Stimulated activated CD8-positive, alpha-beta memory T cell treated with anti-CD3 and anti-CD28 coated beads, Interleukin-7, amount 100 ng/mL, for 48 hours (primary cell): ENCODE data around the gene LMTK3.

Source experiments
- DNase-seq, 2 donors: peaks; one replicate each; pipeline ENCODE4 v3.0.0-alpha.2; 2020; ENCODE audit warnings: low read depth in 1 of 2; ENCODE audit errors: extremely low read depth in 1 of 2

The LMTK3 gene

GRCh38 chr19:48473161-48473966 lies 38.3 kb downstream of the LMTK3 start:
- DNase-seq, result no peak

GRCh38 chr19:48471836-48472235 lies 39.8 kb downstream of the LMTK3 start:
- DNase-seq, result no peak

GRCh38 chr19:48470856-48471255 lies 40.8 kb downstream of the LMTK3 start:
- DNase-seq, result no peak

- DNase-seq, result no peak
These were observed 41.5 kb downstream of the LMTK3 start for GRCh38 chr19:48469934-48470680.

- peak; percentile 53 to 65 for DNase-seq
These were observed 42.2 kb downstream of the LMTK3 start, which contains the start of gene CYTH2 for GRCh38 chr19:48469289-48469881. TSS of gene CYTH2 (plus strand) at chr19:48469369. CDS start at chr19:48469508, 139 bp downstream.

- DNase-seq, result peak; percentile 99
These were observed 42.8 kb downstream of the LMTK3 start for GRCh38 chr19:48468772-48469288.

- DNase-seq, result no peak
These were observed 44.9 kb downstream of the LMTK3 start for GRCh38 chr19:48466561-48467325.

- no peak for DNase-seq
These were observed 46.4 kb downstream of the LMTK3 start for GRCh38 chr19:48465215-48465614.

- DNase-seq, result no peak
These were observed 49.5 kb downstream of the LMTK3 start for GRCh38 chr19:48461982-48462655.

GRCh38 chr19:48461651-48461981 lies 50.0 kb downstream of the LMTK3 start:
- DNase-seq, result no peak

- no peak for DNase-seq
These were observed 53.6 kb downstream of the LMTK3 start for GRCh38 chr19:48458016-48458415.

GRCh38 chr19:48456864-48457263 lies 54.8 kb downstream of the LMTK3 start:
- no peak for DNase-seq

- no peak for DNase-seq
These were observed 55.6 kb downstream of the LMTK3 start for GRCh38 chr19:48455908-48456562.

- no peak for DNase-seq
These were observed 56.3 kb downstream of the LMTK3 start, which contains the start of gene KCNJ14 for GRCh38 chr19:48455171-48455907. TSS of gene KCNJ14 (plus strand) at chr19:48455574. CDS start at chr19:48461725, 6,151 bp downstream.

GRCh38 chr19:48454150-48454730 lies 57.4 kb downstream of the LMTK3 start:
- no peak for DNase-seq

- DNase-seq, result no peak
These were observed 59.1 kb downstream of the LMTK3 start for GRCh38 chr19:48452289-48453190.

GRCh38 chr19:48451624-48452023 lies 60.0 kb downstream of the LMTK3 start:
- no peak for DNase-seq

GRCh38 chr19:48450863-48451262 lies 60.8 kb downstream of the LMTK3 start:
- DNase-seq, result no peak
